ENCODE measurements around the gene ZNF728.
"Not testable (repeated sequence)": the region's sequence is repeated elsewhere in the genome, so short reads cannot be mapped to it uniquely, and the experiment has no call there.

ZNF728 gene

DNA sequence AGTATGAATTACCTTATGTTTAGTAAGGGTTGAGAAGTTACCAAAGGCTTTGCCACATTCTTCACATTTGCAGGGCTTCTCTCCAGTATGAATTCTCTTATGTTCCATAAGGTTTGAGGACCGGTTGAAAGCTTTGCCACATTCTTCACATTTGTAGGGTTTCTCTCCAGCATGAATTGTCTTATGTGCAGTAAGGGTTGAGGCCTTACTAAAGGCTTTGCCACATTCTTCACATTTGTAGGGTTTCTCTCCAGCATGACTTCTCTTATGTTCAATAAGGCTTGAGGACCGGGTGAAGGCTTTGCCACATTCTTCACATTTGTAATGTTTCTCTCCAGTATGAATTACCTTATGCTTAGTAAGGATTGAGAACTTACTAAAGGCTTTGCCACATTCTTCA, 26.7 kb downstream of the ZNF728 start:
- DNase-seq (ENCODE audit: low read depth), result no peak
- TF ChIP-seq, protein P1, sequence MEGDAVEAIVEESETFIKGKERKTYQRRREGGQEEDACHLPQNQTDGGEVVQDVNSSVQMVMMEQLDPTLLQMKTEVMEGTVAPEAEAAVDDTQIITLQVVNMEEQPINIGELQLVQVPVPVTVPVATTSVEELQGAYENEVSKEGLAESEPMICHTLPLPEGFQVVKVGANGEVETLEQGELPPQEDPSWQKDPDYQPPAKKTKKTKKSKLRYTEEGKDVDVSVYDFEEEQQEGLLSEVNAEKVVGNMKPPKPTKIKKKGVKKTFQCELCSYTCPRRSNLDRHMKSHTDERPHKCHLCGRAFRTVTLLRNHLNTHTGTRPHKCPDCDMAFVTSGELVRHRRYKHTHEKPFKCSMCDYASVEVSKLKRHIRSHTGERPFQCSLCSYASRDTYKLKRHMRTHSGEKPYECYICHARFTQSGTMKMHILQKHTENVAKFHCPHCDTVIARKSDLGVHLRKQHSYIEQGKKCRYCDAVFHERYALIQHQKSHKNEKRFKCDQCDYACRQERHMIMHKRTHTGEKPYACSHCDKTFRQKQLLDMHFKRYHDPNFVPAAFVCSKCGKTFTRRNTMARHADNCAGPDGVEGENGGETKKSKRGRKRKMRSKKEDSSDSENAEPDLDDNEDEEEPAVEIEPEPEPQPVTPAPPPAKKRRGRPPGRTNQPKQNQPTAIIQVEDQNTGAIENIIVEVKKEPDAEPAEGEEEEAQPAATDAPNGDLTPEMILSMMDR (IDR thresholded peaks at IDR 0.05; ENCODE audit: insufficient read depth, low read depth, low read length, missing control alignments), result no peak
- H3K4me3 ChIP-seq (ENCODE audit: low read depth, low read length), result no peak overlapping the region

DNA sequence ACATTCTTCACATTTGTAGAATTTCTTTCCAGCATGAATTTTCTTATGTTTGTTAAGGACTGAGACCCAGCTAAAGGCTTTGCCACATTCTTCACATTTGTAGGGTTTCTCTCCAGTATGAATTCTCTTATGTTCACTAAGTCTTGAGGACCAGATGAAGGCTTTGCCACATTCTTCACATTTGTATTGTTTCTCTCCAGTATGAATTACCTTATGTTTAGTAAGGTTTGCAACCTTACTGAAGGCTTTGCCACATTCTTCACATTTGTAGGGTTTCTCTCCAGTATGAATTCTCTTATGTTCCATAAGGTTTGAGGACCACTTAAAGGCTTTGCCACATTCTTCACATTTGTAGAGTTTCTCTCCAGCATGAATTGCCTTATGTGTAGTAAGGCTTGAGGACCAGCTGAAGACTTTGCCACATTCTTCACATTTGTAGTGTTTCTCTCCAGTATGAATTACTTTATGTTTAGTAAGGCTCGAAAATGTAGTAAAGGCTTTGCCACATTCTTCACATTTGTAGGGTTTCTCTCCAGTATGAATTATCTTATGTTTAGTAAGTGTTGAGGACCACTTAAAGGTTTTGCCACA, 27.3 kb downstream of the ZNF728 start:
- H3K4me3 ChIP-seq (ENCODE audit: low read depth, low read length); DNase-seq (ENCODE audit: low read depth): not testable (repeated sequence)

DNA sequence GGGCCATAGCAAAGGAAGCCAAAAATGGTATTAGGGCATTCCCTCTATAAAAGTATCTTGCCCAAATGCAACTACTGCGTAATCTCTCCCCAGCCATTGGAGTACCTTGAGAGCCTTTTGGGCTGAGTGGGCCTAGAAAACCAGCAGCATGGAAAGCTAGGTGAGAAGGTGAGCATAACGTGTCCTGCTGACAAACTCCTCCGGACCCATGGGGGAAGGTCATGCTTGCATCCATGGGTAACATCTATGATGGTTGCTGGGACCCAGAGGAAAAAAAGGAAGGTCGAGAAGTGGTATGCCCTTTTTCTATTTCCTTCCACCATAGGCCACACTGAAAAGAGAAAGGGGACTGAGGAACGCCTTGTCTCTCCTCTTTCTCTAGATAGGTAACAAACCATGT, 57.4 kb downstream of the ZNF728 start:
- TF ChIP-seq, protein P1 (IDR thresholded peaks at IDR 0.05; ENCODE audit: insufficient read depth, low read depth, low read length, missing control alignments), result no peak
- no peak overlapping the region for H3K4me3 ChIP-seq (ENCODE audit: low read depth, low read length)
- DNase-seq (ENCODE audit: low read depth), result peak; percentile 36

DNA sequence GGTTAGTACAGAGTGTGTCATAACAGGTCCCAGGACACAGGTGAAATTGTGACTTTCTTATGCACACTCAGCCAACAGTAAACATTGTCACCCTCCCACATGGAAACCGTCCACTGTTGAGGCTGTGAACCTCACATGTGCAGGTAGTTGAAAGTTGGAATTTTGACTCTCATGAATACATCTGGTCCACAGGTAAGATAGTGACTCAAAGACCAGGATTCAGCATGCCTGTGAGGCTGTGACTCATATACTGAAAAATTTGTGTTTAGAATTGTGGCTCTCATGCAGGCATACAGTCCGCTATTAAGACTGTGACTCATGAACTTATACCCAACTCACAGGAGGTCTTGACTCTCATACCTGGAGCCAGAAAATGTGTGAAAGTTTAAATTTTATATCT, 67.8 kb downstream of the ZNF728 start:
- TF ChIP-seq, protein P1 (IDR thresholded peaks at IDR 0.05; ENCODE audit: insufficient read depth, low read depth, low read length, missing control alignments), result no peak
- H3K4me3 ChIP-seq (ENCODE audit: low read depth, low read length), result no peak overlapping the region
- DNase-seq (ENCODE audit: low read depth), result no peak

DNA sequence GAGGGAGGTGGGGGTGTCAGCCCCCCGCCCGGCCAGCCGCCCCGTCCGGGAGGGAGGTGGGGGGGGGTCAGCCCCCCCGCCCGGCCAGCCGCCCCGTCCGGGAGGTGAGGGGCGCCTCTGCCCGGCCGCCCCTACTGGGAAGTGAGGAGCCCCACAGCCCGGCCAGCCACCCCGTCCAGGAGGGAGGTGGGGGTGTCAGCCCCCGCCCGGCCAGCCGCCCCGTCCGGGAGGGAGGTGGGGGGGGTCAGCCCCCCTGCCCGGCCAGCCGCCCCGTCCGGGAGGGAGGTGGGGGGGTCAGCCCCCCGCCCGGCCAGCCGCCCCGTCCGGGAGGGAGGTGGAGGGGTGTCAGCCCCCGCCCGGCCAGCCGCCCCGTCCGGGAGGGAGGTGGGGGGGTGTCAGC, 75.4 kb downstream of the ZNF728 start:
- DNase-seq (ENCODE audit: low read depth); H3K4me3 ChIP-seq (ENCODE audit: low read depth, low read length): not testable (repeated sequence)

DNA sequence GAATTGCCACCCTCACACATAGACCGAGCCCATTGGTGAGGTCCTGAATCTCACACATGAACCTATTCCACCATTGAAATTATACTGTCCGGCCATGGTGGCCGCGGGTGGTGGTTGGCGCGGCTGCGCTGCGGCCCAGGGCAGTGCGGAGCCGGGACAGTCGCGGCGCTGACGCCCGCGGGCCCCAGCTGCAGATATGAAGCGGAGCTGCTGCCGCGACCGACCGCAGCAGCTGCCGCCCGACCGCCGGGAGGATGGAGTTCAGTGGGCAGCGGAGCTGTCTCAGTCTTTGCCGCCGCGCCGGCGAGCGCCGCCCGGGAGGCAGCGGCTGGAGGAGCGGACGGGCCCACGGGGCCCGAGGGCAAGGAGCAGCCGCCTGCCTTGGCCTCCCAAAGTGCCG, 77.8 kb downstream of the ZNF728 start:
- not testable (repeated sequence) for DNase-seq (ENCODE audit: low read depth); H3K4me3 ChIP-seq (ENCODE audit: low read depth, low read length)

Data from GM12865 (cell line).